Activated CD4-positive, alpha-beta T cell treated with anti-CD3 and anti-CD28 coated beads for 48 hours (primary cell): ENCODE data around the gene TMEM116.
"Not testable (repeated sequence)": the region's sequence is repeated elsewhere in the genome, so short reads cannot be mapped to it uniquely, and the experiment has no call there.

Experiments
- DNase-seq: peaks from one replicate; pipeline ENCODE4 v3.0.0-alpha.2; 2020

TMEM116 gene

DNA sequence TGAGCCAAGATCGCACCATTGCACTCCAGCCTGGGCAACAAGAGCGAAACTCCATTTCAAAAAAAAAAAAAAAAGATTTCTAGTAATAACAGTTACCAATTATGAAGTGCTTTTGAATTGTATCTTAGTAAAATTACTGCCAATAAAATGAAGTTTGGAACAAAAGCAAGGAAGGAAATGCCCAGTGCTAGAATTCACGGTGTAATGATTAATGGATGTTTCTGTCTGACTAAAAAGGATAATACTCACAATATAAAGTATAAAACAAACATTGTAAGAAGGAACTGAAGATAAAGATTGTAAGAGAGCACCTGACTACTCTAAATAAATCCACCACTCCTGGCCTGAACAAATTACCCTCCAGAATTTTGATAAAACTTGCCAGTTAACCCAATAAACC, 4.0 kb downstream of the TMEM116 start:
- DNase-seq = no peak

DNA sequence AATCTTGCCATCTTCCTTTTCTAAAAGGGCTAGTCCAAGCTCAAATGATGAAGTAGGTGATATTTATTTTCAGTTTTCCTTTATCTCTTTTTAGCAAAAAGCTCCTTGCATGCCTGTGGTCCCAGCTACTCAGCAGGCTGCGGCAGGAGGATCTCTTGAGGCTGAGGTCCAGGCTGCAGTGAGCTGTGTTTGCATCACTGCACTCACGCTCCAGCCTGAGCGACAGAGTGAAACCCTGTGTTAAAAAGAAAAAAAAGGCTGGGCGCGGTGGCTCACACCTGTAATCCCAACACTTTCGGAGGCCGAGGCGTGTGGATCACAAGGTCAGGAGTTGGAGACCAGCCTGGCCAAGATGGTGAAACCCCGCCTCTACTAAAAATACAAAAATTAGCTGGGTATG, 5.0 kb downstream of the TMEM116 start:
- DNase-seq = no peak

DNA sequence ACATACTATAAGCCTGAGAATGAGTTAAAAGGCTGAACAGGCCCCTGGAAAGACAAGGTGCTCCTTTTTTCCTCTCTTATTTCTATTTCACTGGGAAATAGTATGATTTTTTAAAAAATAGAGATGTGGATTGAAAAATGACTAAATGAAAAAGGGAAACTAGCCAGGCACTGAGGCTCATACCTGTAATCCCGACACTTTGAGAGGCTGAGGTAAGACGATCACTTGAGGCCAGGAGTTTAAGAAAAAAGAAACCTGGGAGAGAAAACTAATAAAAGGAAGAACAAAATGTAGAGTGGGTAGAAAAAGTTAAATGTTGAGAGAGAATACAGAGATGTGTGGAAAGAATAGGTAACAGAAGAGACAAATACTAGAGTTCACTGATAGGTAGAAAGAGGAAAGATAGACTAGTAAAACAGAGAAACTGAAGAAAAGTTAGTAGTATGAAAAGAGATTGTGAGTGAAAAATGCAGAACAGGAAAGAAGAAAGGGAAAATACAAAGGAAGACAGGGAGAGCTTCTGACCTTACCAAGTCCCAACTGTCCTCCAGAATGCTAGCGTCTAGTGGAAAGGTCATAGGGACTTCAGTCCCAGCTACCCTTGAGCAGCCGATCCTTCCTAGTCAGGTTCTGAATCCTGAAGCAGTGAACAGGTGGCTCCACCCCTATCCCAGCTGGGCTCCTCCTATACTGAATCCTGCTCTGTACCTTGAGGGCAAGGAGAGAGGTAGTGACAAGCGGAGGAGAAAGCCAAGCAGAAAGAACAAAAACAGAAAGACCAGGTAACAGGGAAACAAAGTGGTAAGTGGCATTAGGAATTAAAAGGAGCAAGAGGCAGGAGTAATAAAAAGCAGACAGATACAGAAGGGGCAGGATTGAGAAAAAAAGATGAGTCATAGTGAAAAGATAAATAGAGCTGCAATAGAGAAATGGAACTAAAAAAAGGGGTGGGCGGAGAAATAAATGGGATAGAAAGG, 7.3 kb downstream of the TMEM116 start:
- DNase-seq = no peak

DNA sequence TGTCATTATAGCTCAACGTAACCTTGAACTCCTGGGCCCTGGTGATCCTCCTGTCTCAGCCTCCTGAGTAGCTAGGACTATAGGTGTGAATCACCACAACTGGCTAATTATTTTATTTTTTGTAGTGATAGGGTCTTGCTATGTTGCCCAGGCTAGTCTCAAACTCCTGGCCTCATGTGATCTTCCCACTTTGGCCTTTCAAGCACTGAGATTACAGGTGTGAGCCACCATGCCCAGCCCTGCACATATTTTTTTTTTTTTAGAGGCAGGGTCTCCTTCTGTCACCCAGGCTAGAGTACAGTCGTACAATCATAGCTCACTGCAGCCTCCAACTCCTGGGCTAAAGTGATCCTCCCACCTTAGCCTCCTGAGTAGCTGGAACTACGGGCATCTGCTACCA, 8.9 kb downstream of the TMEM116 start:
- no peak for DNase-seq

DNA sequence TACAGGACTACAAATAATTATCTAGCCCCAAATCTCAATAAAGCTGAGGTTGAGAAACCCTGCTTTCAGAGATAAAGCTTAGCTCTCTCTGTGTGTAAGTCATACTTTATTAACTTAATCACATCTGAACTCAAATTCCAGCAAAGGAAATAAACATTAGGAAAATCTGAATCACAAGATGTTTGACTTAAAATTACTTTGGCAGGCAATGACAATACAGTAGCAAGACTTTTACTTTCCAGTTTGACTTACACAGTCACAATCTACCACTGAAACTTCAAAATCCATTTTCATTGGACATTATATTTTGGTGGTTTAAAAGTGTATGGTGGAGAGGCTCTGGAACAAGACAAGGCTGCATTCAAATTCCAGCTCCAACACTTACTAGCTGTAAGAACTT, 11.4 kb downstream of the TMEM116 start:
- DNase-seq = no peak

DNA sequence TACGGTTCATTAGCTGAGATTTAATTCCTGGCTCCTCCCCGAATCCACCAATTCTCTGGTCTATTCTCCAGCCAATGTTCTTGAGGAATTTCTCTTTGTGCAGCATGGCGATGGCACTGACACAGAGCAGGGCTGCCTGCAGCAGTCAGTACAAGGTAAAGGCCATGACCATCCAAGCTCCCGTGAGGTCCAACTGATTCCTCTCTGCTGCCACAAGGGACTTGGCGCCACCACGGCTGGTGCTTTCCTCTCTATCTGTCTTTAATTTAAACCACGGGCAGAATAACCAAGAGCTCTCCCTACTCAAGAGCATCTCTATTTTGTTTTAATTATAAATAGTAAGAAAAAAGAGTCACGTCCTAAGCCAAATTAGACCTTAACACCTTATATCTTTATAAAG, 12.1 kb downstream of the TMEM116 start:
- DNase-seq = no peak

DNA sequence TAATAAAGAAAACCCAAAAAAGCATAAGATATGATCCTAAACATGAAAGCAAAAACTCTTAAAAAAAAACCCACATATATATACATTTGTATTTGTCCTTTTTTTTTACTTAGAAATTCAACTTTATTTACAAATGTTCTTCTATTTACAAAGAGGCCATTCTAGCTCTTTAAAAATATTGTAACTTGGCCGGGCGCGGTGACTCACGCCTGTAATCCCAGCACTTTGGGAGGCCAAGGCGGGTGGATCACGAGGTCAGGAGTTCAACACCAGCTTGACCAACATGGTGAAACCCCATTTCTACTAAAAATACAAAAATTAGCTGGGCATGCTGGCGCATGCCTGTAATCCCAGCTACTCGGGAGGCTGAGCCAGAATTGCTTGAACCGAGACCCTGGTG, 13.8 kb downstream of the TMEM116 start:
- DNase-seq = not testable (repeated sequence)

DNA sequence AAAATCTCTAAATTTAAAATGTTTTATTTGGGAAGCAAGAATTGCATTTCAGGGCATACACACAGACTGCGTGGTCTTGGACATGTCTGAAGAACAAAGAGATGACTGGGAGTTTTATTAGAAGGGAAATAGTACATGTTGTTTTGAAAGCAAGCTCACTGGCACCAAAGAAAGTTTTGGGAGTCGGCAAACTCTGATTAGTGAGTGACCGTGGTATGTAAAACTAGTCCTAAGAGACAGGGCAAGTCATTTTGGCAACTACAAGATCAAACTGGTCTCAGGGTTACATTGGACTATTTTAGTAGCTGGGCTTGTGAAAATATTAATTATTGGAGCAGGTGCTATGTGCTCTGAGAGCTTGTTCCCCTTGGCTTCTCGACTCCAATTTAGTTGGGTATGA, 14.9 kb downstream of the TMEM116 start:
- no peak for DNase-seq

DNA sequence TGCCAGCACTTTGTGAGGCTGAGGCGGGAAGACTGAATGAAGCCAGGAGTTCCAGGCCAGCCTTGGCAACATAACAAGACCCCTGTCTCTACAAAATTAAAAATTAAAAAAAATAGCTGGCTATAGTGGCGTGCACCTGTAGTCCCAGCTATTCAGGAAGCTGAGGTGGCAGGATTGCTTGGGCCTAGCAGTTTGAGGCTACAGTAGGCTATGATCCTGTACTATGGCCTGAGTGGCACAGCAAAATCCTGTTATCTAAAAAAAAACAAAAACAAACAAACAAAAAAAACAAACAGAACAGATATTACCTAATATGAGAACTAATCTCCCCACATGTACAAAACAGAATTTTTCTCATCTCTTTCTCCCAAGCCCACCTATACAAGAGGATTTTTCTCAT, 15.7 kb downstream of the TMEM116 start:
- DNase-seq = no peak

DNA sequence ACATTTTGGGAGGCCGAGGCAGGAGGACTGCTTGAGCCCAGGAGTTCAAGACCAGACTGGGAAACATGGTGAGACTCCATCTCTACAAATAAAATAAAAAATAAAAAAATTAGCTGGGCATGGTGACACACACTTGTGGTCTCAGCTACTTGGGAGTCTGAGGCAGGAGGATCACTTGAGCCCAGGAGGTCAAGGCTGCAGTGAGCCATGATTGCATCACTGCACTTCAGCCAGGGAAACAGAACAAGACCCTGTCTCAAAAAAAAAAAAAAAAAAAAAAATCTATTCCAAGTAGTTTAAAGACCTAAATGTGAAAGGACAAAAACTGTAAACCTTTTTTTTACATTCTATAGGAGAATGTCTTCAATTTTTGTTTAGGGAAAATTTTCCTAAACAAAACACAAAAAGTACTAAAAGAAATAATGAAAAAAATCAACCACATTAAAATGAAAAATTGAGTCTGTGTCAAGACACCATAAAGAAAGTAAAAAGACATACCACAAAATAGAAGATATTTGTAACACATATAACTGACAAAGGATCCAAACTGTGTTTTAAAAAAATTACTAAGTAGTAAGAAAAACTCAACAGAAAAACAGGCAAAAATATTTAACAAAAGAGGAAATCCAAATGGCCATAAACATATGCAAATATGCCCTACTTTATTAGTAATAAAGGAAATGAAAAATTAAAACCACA, 17.0 kb downstream of the TMEM116 start:
- DNase-seq = no peak

DNA sequence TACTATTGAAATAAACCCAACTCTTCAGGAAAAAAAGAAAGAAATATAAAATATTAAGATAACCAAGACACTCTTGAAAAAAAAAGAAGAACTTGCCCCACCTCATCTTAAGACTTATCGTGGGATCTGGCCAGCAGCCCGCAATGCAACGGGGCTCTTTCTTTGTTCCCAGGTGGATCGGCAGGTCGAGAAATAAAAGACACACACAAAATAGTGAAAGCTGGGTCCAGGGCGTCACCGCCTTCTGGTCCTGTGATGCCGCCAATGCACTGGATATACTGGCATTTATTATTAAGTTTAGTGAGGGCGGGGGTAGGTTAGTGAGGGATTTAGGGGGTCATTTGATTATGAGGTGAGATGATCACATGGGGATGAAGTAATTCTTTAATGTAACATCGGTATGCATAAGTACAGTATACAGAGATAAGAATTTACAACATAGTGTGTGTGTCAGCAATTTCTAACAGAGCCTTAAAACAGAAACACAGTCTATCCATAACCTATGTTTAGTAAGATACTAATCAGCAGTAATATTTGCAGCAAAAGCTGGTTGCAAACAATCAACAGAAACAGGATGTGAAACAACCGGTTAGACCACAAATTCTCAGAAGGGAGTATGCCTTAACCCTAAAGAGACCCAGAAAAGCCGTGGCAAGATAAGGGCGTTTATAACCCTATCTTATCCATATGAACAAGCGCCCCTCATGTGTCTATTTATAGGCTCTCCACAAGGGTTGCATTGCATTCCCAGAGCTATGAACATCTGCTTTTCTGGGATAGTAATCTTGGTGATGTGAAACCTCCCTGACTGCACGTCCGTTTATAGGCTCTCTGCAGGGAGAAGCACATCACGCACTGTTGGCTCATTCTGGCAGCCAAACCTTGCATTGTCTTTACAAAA, 18.5 kb downstream of the TMEM116 start:
- DNase-seq = not testable (repeated sequence)

DNA sequence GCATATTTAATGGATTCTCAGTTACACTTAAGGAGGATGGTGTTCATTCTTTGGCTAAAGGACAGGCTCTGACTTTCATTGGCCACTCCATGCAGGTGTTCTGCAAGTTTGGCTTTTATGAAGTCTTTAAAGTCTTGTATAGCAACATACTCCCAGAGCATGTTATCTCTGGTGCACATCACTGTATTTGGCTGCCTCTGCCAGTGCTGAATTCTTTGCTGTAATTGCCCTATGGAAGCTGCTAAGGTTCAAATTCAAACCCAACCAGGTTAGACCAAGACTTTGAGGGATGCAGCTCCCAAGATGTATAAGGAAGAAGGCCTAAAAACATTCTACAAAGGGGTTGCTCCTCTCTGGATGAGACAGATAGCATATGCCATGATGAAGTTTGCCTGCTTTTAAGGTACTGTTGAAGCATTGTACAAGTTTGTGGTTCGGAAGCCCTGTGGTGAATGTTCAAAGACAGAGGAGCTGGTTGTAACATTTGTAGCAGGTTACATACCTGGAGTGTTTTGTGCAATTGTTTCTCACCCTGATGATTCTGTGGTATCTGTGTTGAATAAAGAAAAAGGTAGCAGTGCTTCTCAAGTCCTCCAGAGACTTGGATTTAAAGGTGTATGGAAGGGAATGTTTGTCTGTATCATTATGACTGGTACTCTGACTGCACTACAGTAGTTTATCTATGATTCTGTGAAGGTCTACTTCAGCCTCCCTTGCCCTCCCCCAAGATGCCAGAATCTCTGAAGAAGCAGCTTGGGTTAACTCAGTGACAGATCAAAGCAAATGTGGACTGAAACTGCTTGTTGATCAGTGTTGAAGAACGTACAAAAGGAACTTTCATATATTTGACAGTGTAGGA, 19.4 kb downstream of the TMEM116 start:
- DNase-seq = no peak

DNA sequence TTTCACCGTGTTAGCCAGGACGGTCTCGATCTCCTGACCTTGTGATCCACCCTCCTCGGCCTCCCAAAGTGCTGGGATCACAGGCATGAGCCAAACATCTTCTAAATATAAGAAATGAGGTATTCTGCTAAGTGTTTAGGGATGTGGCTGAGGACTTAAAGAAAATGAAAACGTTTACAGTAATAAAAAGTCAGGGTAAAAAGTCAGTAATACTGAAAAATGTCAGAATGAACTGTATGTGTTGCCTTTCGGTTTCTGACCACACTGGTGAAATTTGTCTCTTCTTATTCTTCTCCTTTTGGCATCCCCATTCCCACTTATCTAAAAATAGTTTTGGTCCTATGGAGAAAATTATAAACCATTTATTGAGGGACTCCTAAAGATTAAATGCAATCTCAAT, 20.5 kb downstream of the TMEM116 start:
- no peak for DNase-seq

DNA sequence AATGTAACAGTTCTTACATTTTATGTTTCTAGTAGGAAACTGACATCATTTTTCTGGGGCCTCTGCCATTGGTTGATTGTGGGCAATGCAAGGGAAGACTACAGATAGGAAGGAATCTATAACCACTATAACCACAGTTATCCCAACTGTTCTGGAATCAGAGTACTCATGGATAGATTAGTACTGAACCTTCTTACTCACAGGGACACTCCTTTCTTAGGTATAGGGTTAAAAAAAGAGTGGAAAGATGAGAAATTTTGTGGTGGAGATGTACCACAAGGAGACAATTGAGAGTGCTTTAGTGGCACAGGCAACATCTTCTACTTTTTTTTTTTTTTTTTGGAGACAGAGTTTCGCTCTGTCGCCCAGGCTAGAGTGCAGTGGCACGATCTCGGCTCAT, 21.0 kb downstream of the TMEM116 start:
- no peak for DNase-seq

DNA sequence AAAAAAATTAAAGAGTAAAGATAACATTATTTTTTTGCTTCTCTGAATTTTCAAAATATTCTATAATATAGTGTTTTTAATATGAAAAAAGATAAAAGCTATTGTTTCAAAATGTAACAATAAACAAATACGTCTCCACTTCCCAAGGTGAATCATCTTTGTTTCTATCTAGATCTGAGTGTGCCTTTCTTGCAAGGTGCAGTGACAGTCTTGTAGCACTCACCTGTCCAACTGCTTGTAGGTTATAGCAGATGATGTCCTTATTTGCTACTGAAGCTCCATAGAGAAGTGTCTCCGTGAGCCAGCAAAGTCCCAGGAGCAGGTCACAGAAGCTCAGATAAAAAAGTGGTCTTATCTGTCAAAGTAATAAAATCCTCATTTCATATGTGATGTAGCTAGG, 21.4 kb downstream of the TMEM116 start:
- DNase-seq = no peak

DNA sequence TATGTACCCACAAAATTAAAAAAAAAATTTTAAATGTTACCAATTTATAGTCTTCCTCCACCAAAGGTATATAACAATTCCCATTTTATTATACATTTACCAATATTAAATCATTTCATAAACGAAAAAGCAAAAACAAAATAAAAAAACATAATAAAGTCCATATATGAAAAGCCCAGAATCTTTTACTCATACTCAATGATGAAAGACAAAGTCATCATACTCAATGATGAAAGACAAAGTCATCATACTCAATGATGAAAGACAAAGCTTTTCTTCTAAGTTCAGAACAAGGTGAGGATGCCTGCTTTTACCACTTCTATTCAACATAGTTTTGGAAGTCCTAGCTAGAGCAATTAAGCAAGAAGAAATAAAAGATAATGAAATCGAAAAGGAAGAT, 28.1 kb downstream of the TMEM116 start:
- no peak for DNase-seq

DNA sequence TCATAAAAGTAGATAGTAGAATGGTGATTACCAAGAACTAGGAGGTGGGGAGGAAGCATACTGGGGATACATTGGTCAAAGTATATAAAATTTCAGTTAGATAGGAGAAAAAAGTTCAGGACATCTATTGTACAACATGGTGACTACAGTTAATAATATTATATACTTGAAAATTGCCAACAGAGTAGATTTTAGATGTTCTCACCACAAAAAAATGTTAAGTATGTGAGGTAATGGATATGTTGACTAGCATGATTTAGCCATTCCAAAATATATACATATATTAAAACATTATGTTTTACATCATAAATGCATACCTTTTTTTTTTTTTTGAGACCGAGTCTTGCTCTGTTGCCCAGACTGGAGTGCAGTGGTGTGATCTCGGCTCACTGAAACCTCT, 31.0 kb downstream of the TMEM116 start:
- no peak for DNase-seq

DNA sequence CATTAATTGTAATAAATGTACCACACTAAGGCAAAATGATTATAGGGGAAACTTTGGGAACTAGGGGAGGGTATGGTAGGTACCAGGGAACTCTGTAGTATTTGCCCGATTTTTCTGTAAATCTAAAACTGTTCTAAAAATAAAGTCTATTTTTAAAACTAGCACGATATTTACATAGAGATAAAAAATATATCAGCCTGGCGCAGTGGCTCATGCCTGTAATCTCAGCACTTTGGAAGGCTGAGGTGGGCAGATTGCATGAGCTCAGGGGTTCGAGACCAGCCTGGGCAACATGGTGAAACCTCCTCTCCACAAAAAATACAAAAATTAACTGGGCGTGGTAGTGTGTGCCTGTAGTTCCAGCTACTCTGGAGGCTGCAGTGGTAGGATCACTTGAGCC, 32.4 kb downstream of the TMEM116 start:
- no peak for DNase-seq

DNA sequence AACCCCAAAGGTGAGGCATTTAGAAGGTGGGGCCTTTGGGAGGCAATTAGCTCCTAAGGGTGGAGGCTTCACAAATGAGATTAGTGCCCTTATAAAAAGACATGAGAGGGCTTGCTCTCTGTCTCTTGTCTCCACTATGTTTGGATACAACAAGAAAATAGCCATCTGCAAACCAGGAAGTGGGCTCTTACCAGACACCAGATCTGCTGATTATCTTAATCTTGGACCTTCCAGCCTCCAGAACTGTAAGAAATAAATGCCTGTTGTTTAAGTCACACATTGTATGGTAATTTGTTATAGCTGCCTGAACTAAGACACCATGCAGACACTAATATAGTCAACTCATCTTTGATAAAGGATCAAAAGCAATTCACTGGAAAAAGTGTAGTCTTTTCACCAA, 34.4 kb downstream of the TMEM116 start:
- no peak for DNase-seq

DNA sequence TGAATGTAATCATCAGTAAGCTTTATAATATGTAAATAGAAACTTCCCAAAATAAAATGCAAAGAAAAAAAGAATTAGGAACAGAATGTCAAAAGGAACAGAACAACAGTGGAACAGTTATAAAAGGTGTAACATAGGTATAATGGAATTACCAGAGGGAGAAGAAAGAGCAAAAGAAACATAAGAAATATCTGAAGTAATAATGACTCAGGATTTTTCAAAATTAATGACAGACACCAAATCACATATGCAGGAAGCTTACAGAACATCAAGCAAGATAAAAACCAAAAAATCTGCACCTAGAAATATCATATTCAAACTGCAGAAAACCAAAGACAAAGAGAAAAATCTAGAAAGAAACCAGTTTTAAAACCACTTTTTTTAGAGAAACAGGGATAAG, 36.1 kb downstream of the TMEM116 start:
- DNase-seq = no peak

DNA sequence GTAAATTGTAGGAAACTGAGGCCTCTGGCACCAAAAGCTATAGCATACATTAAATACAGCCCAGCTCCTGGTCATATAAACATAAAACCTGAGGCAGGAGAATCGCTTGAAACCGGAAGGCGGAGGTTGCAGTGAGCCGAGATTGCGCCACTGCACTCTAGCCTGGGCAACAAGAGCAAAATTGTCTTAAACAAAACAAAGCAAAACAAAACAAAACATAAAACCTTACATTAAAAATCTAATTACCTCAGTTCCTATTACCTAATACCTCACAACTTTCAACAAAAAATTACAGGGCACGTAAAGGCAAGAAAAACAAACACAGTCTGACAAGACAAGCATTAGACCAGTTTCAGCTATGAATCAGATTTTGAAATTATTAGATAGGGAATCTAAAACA, 36.7 kb downstream of the TMEM116 start:
- DNase-seq = no peak
